H1 (cell line): ENCODE data around the gene SNURF. TPM values are rescaled to one million over a fixed set of nuclear protein-coding genes. Genes with fewer than 3 reads are reported as not detected.
"Not testable (repeated sequence)": the region's sequence is repeated elsewhere in the genome, so short reads cannot be mapped to it uniquely, and the experiment has no call there.

Experiments
- CTCF ChIA-PET: fragments of 300-600 bp; sonication (Branson Sonifier 250); formaldehyde crosslinking; loops from one replicate; lab custom pipeline; 2021; ENCODE audit not compliant: partially characterized antibody; lab: Charles Lee
- POLR2A ChIA-PET: fragments of 300-600 bp; sonication (Branson Sonifier 250); formaldehyde crosslinking; loops from one replicate; lab custom pipeline; 2021; ENCODE audit warnings: inconsistent platforms; ENCODE audit not compliant: partially characterized antibody; lab: Charles Lee
- DNase-seq, 2 experiments: peaks; one replicate each; pipeline versions ENCODE4 v3.0.0 to v3.0.0-alpha.2; 2010 to 2022; ENCODE audit warnings: low spot score in 2 of 2, low read depth in 1 of 2, mixed read lengths in 1 of 2
- FAIRE-seq: peaks from 2 replicates; lab custom pipeline; 2011; peaks lifted over from hg19 to GRCh38; lab: Jason Lieb, UNC
- H2AFZ ChIP-seq: 2 replicates; pipeline ENCODE4 v1.8.1; 2012; ENCODE audit warnings: low read length, inconsistent platforms
- H2AK5ac ChIP-seq: 2 replicates; pipeline ENCODE4 v1.6.1; 2013; ENCODE audit warnings: low read depth, low read length
- H2BK120ac ChIP-seq: replicated peaks from 2 replicates; pipeline ENCODE3; 2013; ENCODE audit warnings: low read depth, low read length, inconsistent platforms
- H2BK12ac ChIP-seq: 2 replicates; pipeline ENCODE4 v1.6.1; 2013; ENCODE audit warnings: low read depth, low read length
- H2BK15ac ChIP-seq: 2 replicates; pipeline ENCODE4 v1.6.1; 2013; ENCODE audit warnings: low read length
- H2BK20ac ChIP-seq: 2 replicates; pipeline ENCODE4 v1.6.1; 2013; ENCODE audit warnings: low read length
- H2BK5ac ChIP-seq: 2 replicates; pipeline ENCODE4 v1.6.1; 2013; ENCODE audit warnings: low read depth, low read length
- H3K14ac ChIP-seq: 2 replicates; pipeline ENCODE4 v1.6.1; 2013; ENCODE audit warnings: inconsistent platforms; ENCODE audit not compliant: insufficient read length
- H3K18ac ChIP-seq: 2 replicates; pipeline ENCODE4 v1.6.1; 2013; ENCODE audit warnings: low read length; ENCODE audit errors: extremely low read depth
- H3K23ac ChIP-seq: 2 replicates; pipeline ENCODE4 v1.6.1; 2013; ENCODE audit warnings: inconsistent platforms; ENCODE audit not compliant: insufficient read length
- H3K23me2 ChIP-seq: 2 replicates; pipeline ENCODE4 v1.6.1; 2013; ENCODE audit warnings: low read depth, low read length
- H3K27ac ChIP-seq: 2 replicates; pipeline ENCODE4 v1.6.1; 2011; ENCODE audit warnings: low read depth, low read length, inconsistent platforms
- H3K27me3 ChIP-seq, 4 experiments: replicated peaks in 1 of 4; 1 replicate in 1 of 4; 2 replicates in 3 of 4; pipeline versions ENCODE4 v1.6.1 to v1.8.1; 2011 to 2013; ENCODE audit warnings: low read length in 3 of 4, mild to moderate bottlenecking in 3 of 4, inconsistent platforms in 2 of 4, mixed read lengths in 2 of 4, moderate library complexity in 1 of 4; ENCODE audit not compliant: control insufficient read depth in 3 of 4, insufficient read depth in 3 of 4; ENCODE audit errors: extremely low read depth in 1 of 4
- H3K36me3 ChIP-seq, 4 experiments: 2 replicates each; pipeline versions ENCODE4 v1.6.1 to v1.8.1; 2011 to 2013; ENCODE audit warnings: mild to moderate bottlenecking in 4 of 4, low read length in 3 of 4, moderate library complexity in 2 of 4, control low read depth in 1 of 4, inconsistent platforms in 1 of 4; ENCODE audit not compliant: insufficient read depth in 4 of 4, control insufficient read depth in 2 of 4
- H3K4ac ChIP-seq: replicated peaks from 2 replicates; pipeline ENCODE3; 2013; ENCODE audit warnings: low read length, low read depth, mixed read lengths, inconsistent platforms; ENCODE audit not compliant: insufficient read length
- H3K4me1 ChIP-seq, 4 experiments: replicated peaks in 1 of 4; 1 replicate in 1 of 4; 2 replicates in 3 of 4; pipeline versions ENCODE4 v1.6.1 to v1.8.1; 2011 to 2013; ENCODE audit warnings: low read length in 3 of 4, inconsistent platforms in 2 of 4, mixed read lengths in 1 of 4; ENCODE audit not compliant: insufficient read depth in 4 of 4, control insufficient read depth in 3 of 4
- H3K4me2 ChIP-seq, 2 experiments: 2 replicates each; pipeline versions ENCODE4 v1.6.1 to v1.8.1; 2011 to 2013; ENCODE audit warnings: low read depth in 2 of 2, low read length in 2 of 2, control low read depth in 1 of 2, inconsistent platforms in 1 of 2, mild to moderate bottlenecking in 1 of 2; ENCODE audit not compliant: insufficient read depth in 1 of 2
- H3K4me3 ChIP-seq, 4 experiments: fragments of 200-600, 300-600 bp in 1 of 4; sonication (generic), shearing (Covaris generic), sonication (Bioruptor Twin) in 1 of 4; 2 replicates each; pipeline versions ENCODE4 v1.5.1 to v1.8.1; 2011 to 2016; ENCODE audit warnings: low read length in 4 of 4, low read depth in 3 of 4, control low read depth in 2 of 4, inconsistent platforms in 2 of 4, mild to moderate bottlenecking in 2 of 4, mixed read lengths in 1 of 4, moderate library complexity in 1 of 4; ENCODE audit not compliant: insufficient read depth in 2 of 4; ENCODE audit errors: extremely low read depth in 1 of 4
- H3K56ac ChIP-seq: replicated peaks from 2 replicates; pipeline ENCODE3; 2013; ENCODE audit warnings: low read depth, mild to moderate bottlenecking, mixed read lengths, low read length, inconsistent platforms; ENCODE audit not compliant: insufficient read length
- H3K79me1 ChIP-seq: 2 replicates; pipeline ENCODE4 v1.6.1; 2013; ENCODE audit warnings: low read depth, low read length, control low read depth
- H3K79me2 ChIP-seq, 2 experiments: 2 replicates each; pipeline versions ENCODE4 v1.6.1 to v1.8.1; 2012 to 2013; ENCODE audit warnings: low read length in 2 of 2, mild to moderate bottlenecking in 2 of 2, inconsistent platforms in 1 of 2; ENCODE audit not compliant: insufficient read depth in 2 of 2, control insufficient read depth in 1 of 2
- H3K9ac ChIP-seq, 4 experiments: replicated peaks in 1 of 4; 1 replicate in 1 of 4; 2 replicates in 3 of 4; pipeline versions ENCODE4 v1.6.1 to v1.8.1; 2011 to 2013; ENCODE audit warnings: low read depth in 3 of 4, low read length in 3 of 4, control low read depth in 2 of 4, mild to moderate bottlenecking in 2 of 4, moderate library complexity in 2 of 4, inconsistent platforms in 1 of 4; ENCODE audit errors: extremely low read depth in 1 of 4
- H3K9me3 ChIP-seq, 2 experiments: 2 replicates each; pipeline versions ENCODE4 v1.6.1 to v1.8.1; 2012 to 2013; ENCODE audit warnings: mild to moderate bottlenecking in 2 of 2, moderate library complexity in 2 of 2, control low read depth in 1 of 2, inconsistent platforms in 1 of 2, low read depth in 1 of 2, low read length in 1 of 2, mixed read lengths in 1 of 2; ENCODE audit not compliant: insufficient read depth in 2 of 2
- H4K20me1 ChIP-seq, 2 experiments: replicated peaks in 1 of 2; 2 replicates each; pipeline versions ENCODE3 to v1.8.1; 2011 to 2013; ENCODE audit warnings: inconsistent platforms in 2 of 2, low read length in 2 of 2, mild to moderate bottlenecking in 1 of 2; ENCODE audit not compliant: insufficient read depth in 2 of 2, control insufficient read depth in 1 of 2
- H4K5ac ChIP-seq: 2 replicates; pipeline ENCODE4 v1.6.1; 2013; ENCODE audit warnings: low read length, low read depth, mixed read lengths, inconsistent platforms; ENCODE audit not compliant: insufficient read length
- H4K8ac ChIP-seq: 2 replicates; pipeline ENCODE4 v1.8.0; 2013; ENCODE audit warnings: mild to moderate bottlenecking, moderate library complexity, low read length, inconsistent platforms; ENCODE audit not compliant: insufficient read depth; ENCODE audit errors: extremely low read depth
- H4K91ac ChIP-seq: replicated peaks from 2 replicates; pipeline ENCODE3; 2013; ENCODE audit warnings: low read length, mixed read lengths, inconsistent platforms; ENCODE audit not compliant: insufficient read length
- CTCF ChIP-seq, 3 experiments: IDR thresholded peaks; 1 replicate in 2 of 3; 2 replicates in 1 of 3; pipeline versions ENCODE4 v1.5.1 to v1.6.1; 2011; ENCODE audit warnings: low read length in 3 of 3, mild to moderate bottlenecking in 3 of 3, inconsistent platforms in 2 of 3, low read depth in 1 of 3, moderate library complexity in 1 of 3; ENCODE audit not compliant: insufficient read depth in 1 of 3; ENCODE audit errors: control extremely low read depth in 1 of 3
- WGBS, 2 experiments: shearing (Covaris generic) in 1 of 2; methylation state at CpG; one replicate each; pipeline versions ENCODE4 v1.1.6 to v1.1.7; 2013 to 2015; ENCODE audit warnings: low lambda C conversion rate in 2 of 2, mixed read lengths in 2 of 2, inconsistent platforms in 1 of 2, low coverage in 1 of 2, missing lambda C conversion rate in 1 of 2; ENCODE audit not compliant: insufficient replicate concordance in 2 of 2, insufficient coverage in 1 of 2, insufficient read length in 1 of 2; ENCODE audit errors: extremely low coverage in 1 of 2, missing lambda C conversion rate in 1 of 2; 5-methylcytosine and 5-hydroxymethylcytosine counted together
- polyA plus RNA-seq, 7 experiments: library from polyadenylated mRNA; depleted of rRNA in 3 of 7; stranded (reverse) in 5 of 7; unstranded in 2 of 7; fragments of >200 nt in 5 of 7; fragments of 200-250 nt in 2 of 7; gene quantifications; 1 replicate in 5 of 7; 2 replicates in 1 of 7; 4 replicates in 1 of 7; pipeline versions ENCODE4 v1.2.1 to v1.2.3, GENCODE V29; 2011 to 2013; ENCODE audit warnings: missing spikeins in 2 of 7, mixed read lengths in 2 of 7
- total RNA-seq: library from RNA; stranded (reverse); fragmentation: NEBNext Ultra II Directional; extraction: Animal tissue kit (Norgen Biotek cat#: 25700); gene quantifications from 2 replicates; pipeline ENCODE4 v1.2.1, GENCODE V29; 2021

Gene SNURF
- total and polyA plus RNA-seq, 2 of the 8 experiments (the other 6 are each of a cell fraction or from before 2014, with no cell fraction given), result 9.9 to 76.5 TPM

- TF ChIP-seq CTCF (IDR thresholded peaks at IDR 0.05; ENCODE audit: control extremely low read depth in 1 of 3, insufficient read depth in 1 of 3, low read depth in 1 of 3, low read length in 3 of 3), result no peak
These were observed 30.2 kb upstream of the SNURF start (continued) for GRCh38 chr15:24924621-24925020.

GRCh38 chr15:24931874-24932732 lies 22.7 kb upstream of the SNURF start:
- WGBS, 2 experiments, result 94% methylated on average over 10 of the region's 10 CpGs; no CpG with 5 or more reads in 1 of the 2 experiments
- not testable (repeated sequence) for DNase-seq, H3K23me2 ChIP-seq, H3K56ac ChIP-seq, H3K4me1 ChIP-seq, H3K9ac ChIP-seq, H2BK12ac ChIP-seq, H2AK5ac ChIP-seq, H3K14ac ChIP-seq, H2BK20ac ChIP-seq, H3K18ac ChIP-seq, H3K27ac ChIP-seq, H4K20me1 ChIP-seq, H3K4ac ChIP-seq, H2BK5ac ChIP-seq, H2BK120ac ChIP-seq, H3K79me1 ChIP-seq, H3K4me3 ChIP-seq, H2BK15ac ChIP-seq, H3K27me3 ChIP-seq, H3K4me2 ChIP-seq, H4K91ac ChIP-seq, H3K36me3 ChIP-seq, H3K79me2 ChIP-seq, H2AFZ ChIP-seq, H3K23ac ChIP-seq, FAIRE-seq, H4K8ac ChIP-seq, H4K5ac ChIP-seq
- ChIA-PET CTCF (interaction anchor here (0.6 to 1.0 kb wide), 3 partner anchors 8 to 31 kb away, joined by 3 read pairs; no protein-coding TSS in a partner anchor), POLR2A (interaction anchor here (0.7 to 1.7 kb wide), 5 partner anchors 8 to 40 kb away, joined by 3 to 6 read pairs (median 4); no protein-coding TSS in a partner anchor)
- peaks cover 0 to 10% of the 10 kb centered on the region in 2 experiments; a peak in 2 of 4 replicates for H3K9me3 ChIP-seq
